Small intestine (tissue), 16 donors: ENCODE data around the gene IGSF3. TPM values are rescaled to one million over a fixed set of nuclear protein-coding genes. Genes with fewer than 3 reads are reported as not detected.

Experiments
- DNase-seq, 2 donors: peaks; one replicate each; pipeline versions ENCODE4 v3.0.0 to v3.0.0-alpha.2; 2013
- FAIRE-seq: peaks from 2 replicates; lab custom pipeline; 2012; peaks lifted over from hg19 to GRCh38; lab: Jason Lieb, UNC
- H3K27ac ChIP-seq, 3 donors: one replicate each; pipeline ENCODE4 v1.5.1; 2013; ENCODE audit warnings: low read length in 2 of 3, mild to moderate bottlenecking in 2 of 3, control low read depth in 1 of 3, inconsistent platforms in 1 of 3, low read depth in 1 of 3, moderate library complexity in 1 of 3
- H3K27me3 ChIP-seq, 3 donors: one replicate each; pipeline ENCODE4 v1.6.1; 2013; ENCODE audit warnings: low read length in 3 of 3, inconsistent platforms in 1 of 3; ENCODE audit not compliant: control insufficient read depth in 3 of 3, insufficient read depth in 3 of 3
- H3K36me3 ChIP-seq, 3 donors: one replicate each; pipeline ENCODE4 v1.6.1; 2013; ENCODE audit warnings: low read length in 3 of 3, inconsistent platforms in 1 of 3, low read depth in 1 of 3, mild to moderate bottlenecking in 1 of 3, moderate library complexity in 1 of 3; ENCODE audit not compliant: control insufficient read depth in 3 of 3, insufficient read depth in 2 of 3
- H3K4me1 ChIP-seq, 3 donors: one replicate each; pipeline ENCODE4 v1.6.1; 2013; ENCODE audit warnings: low read length in 2 of 3, inconsistent platforms in 1 of 3, low read depth in 1 of 3, mild to moderate bottlenecking in 1 of 3, moderate library complexity in 1 of 3; ENCODE audit not compliant: control insufficient read depth in 3 of 3, insufficient read depth in 2 of 3
- H3K4me3 ChIP-seq, 3 donors: one replicate each; pipeline ENCODE4 v1.5.1; 2013; ENCODE audit warnings: low read length in 3 of 3, control low read depth in 1 of 3, inconsistent platforms in 1 of 3, low read depth in 1 of 3, mild to moderate bottlenecking in 1 of 3, moderate library complexity in 1 of 3
- H3K9me3 ChIP-seq, 2 donors: one replicate each; pipeline ENCODE4 v1.6.1; 2013; ENCODE audit warnings: low read depth in 1 of 2, low read length in 1 of 2; ENCODE audit not compliant: control insufficient read depth in 2 of 2, insufficient read depth in 1 of 2
- WGBS, 3 donors: extraction: QIAGEN DNeasy Blood & Tissue Kit; methylation state at CpG; one replicate each; pipeline ENCODE4 v1.1.7; 2013; 5-methylcytosine and 5-hydroxymethylcytosine counted together
- long read RNA-seq, 10 donors: transcript quantifications; one replicate each; lab custom pipeline, GENCODE V29; 2026
- polyA plus RNA-seq, 4 donors: library from polyadenylated mRNA; stranded (reverse) in 3 of 4; unstranded in 1 of 4; fragments of 200-250 nt in 3 of 4; fragments of 120-200 nt in 1 of 4; gene quantifications; one replicate each; pipeline versions ENCODE4 v1.2.1 to v1.2.3, GENCODE V29; 2013
- donor health status: healthy with polysubstance abuse.
- donor health status: control.
- donor health status: control.
- donor health status: Bipolar disorder and iron deficiency.
- donor health status: healthy.

IGSF3 gene
- 10 to 100 TPM in 1 of 4 donors, 1 to 10 TPM in 3; 5.4 to 44.8 (median 7.0) TPM for polyA plus RNA-seq
- long read RNA-seq, donor 1, result 0 reads
- long read RNA-seq, donor 2, result 0 reads
- long read RNA-seq, donor 3, partial matches to known transcripts, result 6 of 6 reads
- long read RNA-seq, donor 3, other reads (novel, unspliced or antisense), result 0 of 6 reads
- long read RNA-seq, donor 4, result 0 reads
- long read RNA-seq, donor 5, result 0 reads
- long read RNA-seq, donor 6, partial matches to known transcripts, result 13 of 13 reads
- long read RNA-seq, donor 6, other reads (novel, unspliced or antisense), result 0 of 13 reads
- long read RNA-seq, donor 7, result 0 reads
- long read RNA-seq, donor 8, result 0 reads
- long read RNA-seq, donor 9, result 0 reads
- long read RNA-seq, donor 10, partial matches to known transcripts, result 8 of 8 reads
- long read RNA-seq, donor 10, other reads (novel, unspliced or antisense), result 0 of 8 reads

DNA sequence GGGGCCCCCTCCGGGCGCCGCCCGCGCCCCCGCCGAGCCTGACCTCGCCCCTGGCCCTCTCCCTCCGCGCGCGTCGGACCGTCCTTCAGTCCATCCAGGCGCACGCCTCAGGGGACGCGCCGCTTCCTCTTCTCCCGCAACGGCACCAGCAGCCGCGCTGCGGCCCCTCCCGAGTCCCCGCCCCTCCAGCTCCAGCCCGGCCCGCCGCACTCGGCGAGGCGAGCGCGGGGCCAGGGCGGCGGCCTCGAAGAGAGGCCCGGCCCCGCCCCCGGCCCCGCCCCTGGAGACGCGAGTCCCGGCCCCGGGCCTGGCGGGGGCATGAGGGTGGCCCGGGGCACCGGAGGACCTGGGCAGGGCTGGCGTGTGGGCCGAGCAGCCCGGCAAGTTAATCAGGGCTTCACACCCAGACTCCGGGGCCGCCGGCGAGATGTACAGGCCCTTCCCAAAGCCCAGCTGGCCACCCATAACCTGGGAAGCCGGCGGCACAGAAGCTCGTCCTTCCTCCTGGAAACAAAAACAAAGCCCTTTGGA, at the start of gene IGSF3:
IGSF3 (minus strand) TSS at position 159 of the 531 bp plus-strand sequence. CDS start 1,407 bp downstream, outside the sequence.
- peak within 1 kb of the TSS; percentile 14 to 63 (median 62) for H3K27ac ChIP-seq
- peaks cover 0 to 4% (median 0%) of the 10 kb centered on the region in 3 donors for H3K36me3 ChIP-seq
- 1 to 4% (median 2%) methylated on average over 15 to 58 of the region's 58 CpGs for WGBS, 3 donors
- H3K4me1 ChIP-seq, result peaks cover 0 to 31% (median 2%) of the 10 kb centered on the region in 3 donors
- peak within 1 kb of the TSS; percentile 47 to 75 (median 70) for H3K4me3 ChIP-seq
- no peaks in the 10 kb centered on the region for H3K9me3 ChIP-seq
- no peak for FAIRE-seq
- H3K27me3 ChIP-seq, result peaks cover 0 to 2% (median 0%) of the 10 kb centered on the region in 3 donors
- peak; percentile 85 to 90 for DNase-seq

DNA sequence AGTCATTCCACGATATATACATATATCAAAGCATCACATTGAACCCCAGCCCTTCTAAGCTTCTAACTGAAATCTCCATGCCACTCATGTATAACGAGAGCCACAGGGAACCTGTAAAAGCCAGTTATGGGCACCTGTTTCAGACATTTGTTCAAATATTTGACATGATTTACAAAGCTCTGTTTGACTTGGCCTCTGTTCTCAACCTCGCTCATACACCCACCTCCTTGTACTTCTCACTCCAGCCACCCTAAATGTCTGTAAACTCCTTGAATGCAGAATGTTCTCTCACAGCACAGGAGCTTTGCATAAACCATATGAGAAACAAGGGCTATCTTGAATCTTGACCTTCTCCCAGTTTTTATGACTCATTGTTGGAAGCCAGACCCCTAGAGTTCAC, 49.8 kb upstream of the IGSF3 start:
- DNase-seq (no peak), FAIRE-seq (no peak)
- H3K27ac ChIP-seq, result no peak overlapping the region

DNA sequence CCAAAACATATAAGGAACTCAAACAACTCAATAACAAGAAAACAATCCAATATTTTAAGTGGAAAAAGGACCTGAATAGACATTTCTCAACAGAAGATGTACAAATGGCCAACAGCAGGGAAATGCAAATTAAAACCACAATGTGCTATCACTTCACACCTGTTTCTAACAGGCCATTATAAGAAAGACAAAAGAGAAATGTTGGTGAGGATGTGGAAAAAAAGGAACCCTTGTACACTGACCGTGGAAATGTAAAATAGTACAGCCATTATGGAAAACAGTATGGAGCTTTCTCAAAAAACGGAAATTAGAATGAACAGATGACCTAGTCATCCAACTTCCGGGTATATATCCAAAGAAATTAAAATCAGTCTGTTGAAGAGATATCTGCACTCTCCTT, 48.9 kb upstream of the IGSF3 start:
- H3K36me3 ChIP-seq, result no peaks in the 10 kb centered on the region
- WGBS, 3 donors, result 83 to 88% (median 87%) methylated on average over 3 of the region's 3 CpGs
- FAIRE-seq (no peak), DNase-seq (no peak)
- no peaks in the 10 kb centered on the region for H3K27me3 ChIP-seq
- H3K27ac ChIP-seq, result no peak overlapping the region
- no peaks in the 10 kb centered on the region for H3K4me1 ChIP-seq
- H3K4me3 ChIP-seq, result no peak overlapping the region
- no peaks in the 10 kb centered on the region for H3K9me3 ChIP-seq

More for the DNA sequence above, 49.8 kb upstream of the IGSF3 start:
- 89 to 93% (median 92%) methylated on average over 3 of the region's 3 CpGs for whole genome bisulfite sequencing, 3 donors
- Histone ChIP-seq H3K9me3 (no peaks in the 10 kb centered on the region), H3K4me3 (no peak overlapping the region), H3K27me3 (no peaks in the 10 kb centered on the region), H3K4me1 (no peaks in the 10 kb centered on the region), H3K36me3 (no peaks in the 10 kb centered on the region)

DNA sequence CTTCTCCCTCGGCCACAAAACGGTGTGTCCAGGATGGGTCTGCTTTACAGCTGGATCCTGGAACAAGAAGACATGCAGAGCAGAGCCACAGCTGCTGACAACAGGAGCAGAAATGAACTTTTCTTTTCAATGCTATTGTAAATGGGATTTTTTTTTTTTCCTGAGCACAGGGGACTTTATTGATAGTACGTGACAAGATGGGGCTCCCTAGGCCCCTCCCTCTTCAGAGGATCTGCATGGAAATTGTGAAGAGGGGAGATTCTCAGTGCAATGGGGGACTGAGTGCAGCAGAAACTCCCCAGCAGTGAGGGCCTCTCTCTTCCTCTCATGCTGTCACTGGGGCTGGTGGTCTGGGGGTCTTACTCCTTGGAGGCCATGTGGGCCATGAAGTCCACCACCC, 45.9 kb upstream of the IGSF3 start:
- Histone ChIP-seq H3K4me3 (no peak overlapping the region), H3K27ac (no peak overlapping the region), H3K36me3 (no peaks in the 10 kb centered on the region), H3K4me1 (no peaks in the 10 kb centered on the region), H3K27me3 (no peaks in the 10 kb centered on the region), H3K9me3 (no peaks in the 10 kb centered on the region)
- FAIRE-seq (no peak), DNase-seq (no peak)
- 92 to 94% (median 93%) methylated on average over 3 of the region's 3 CpGs for WGBS, 3 donors

DNA sequence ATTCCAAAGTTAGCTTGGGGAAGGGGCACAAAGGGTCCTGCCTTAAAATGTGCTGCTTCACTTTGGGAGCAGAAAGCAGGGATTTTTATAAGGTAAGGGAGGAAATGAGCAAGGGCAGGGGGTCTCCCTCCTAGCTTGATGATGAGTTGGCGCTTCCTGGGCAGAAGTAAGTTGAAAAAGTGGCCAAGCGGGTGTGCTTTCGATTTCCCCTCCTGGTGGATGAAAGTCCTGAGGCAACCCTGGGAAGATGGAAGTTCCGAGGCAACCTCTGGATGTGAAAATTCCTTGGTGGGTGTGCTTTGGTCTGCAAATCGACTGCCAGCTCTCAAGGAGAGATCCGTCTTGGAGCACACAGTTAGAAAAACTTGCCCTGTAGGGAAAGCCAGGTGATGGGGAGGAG, 45.0 kb upstream of the IGSF3 start:
- Histone ChIP-seq H3K27ac (no peak overlapping the region), H3K9me3 (no peaks in the 10 kb centered on the region), H3K4me1 (no peaks in the 10 kb centered on the region), H3K36me3 (no peaks in the 10 kb centered on the region), H3K4me3 (no peak overlapping the region), H3K27me3 (no peaks in the 10 kb centered on the region)
- FAIRE-seq (no peak), DNase-seq (no peak)
- WGBS, 3 donors, result 72 to 76% (median 75%) methylated on average over 6 of the region's 6 CpGs

DNA sequence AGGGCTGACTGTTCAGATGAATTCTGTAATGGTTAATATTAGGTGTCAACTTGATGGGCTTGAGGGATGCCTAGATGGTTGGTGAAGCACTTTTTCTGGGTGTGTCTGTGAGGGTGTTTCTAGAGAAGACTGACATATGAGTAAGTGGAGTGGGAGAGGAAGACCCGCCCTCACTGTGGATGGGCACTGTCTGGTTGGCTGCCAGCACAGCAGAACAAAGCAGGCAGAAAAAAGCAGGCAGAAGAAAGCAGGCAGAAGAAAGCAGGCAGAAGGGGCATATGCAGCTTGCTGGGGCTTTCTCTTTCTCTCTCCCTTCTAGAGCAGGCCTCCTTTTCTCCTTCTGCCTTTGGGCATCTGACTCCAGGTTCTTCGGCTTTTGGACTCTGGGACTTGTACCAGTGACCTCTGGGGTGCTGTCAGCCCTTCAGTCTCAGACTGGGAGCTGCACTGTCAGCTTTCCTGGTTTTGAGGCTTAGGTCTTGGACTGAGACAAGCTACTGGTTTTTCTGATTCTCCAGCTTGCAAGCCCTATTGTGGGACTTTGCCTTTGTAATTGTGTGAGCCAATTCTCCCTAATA, 43.8 kb upstream of the IGSF3 start:
- FAIRE-seq (no peak), DNase-seq (peak in 1 of 2 donors; percentile 35)
- Histone ChIP-seq H3K9me3 (no peaks in the 10 kb centered on the region), H3K27ac (no peak overlapping the region), H3K36me3 (no peaks in the 10 kb centered on the region), H3K4me3 (no peak overlapping the region), H3K4me1 (no peaks in the 10 kb centered on the region), H3K27me3 (peaks cover 0 to 3% (median 0%) of the 10 kb centered on the region in 3 donors)
- WGBS, 3 donors, result 63 to 69% (median 67%) methylated on average over 2 of the region's 2 CpGs

DNA sequence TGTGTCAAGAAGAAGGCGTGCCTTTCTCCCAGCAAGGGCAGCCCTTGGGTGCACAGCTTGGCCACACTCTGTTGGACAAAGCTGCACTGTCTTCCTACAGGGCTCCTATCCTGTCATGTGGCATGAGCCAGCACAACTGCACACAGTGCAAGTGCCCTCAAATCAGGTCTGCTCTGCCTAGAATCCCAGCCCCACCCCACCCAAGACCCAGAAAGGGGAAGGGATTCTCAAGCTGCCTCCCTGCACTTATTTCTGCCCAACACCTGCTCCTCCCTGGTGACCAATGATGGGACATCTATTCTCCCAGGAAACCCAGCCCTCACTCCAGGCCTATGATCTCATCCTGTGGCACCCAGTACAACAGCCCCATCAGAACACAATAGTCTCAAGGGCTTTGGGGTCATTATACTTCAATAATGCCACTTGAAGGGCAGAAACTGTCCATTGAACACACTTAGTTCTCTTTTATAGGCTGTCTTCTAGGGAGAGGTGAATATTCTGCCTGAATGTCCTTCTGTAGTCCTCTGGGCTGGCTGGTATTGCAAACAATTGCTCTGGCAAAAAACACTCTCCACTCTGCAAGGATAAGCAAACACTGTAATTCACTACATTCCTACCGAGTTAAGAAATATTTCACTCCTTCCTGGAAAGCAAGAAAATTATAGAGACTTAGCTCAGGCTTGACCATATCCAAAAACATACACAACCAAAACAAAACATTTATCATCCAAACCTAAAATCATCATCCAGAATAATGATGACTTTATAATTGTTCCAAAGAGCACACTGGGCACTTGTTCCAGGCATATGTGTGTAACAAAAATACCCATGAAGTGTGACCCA, 43.1 kb upstream of the IGSF3 start:
- FAIRE-seq, result no peak
- WGBS, 3 donors, result 65 to 86% (median 81%) methylated on average over 2 of the region's 2 CpGs
- Histone ChIP-seq H3K27me3 (peaks cover 0 to 3% (median 0%) of the 10 kb centered on the region in 3 donors), H3K36me3 (no peaks in the 10 kb centered on the region), H3K4me1 (no peaks in the 10 kb centered on the region), H3K4me3 (no peak overlapping the region), H3K27ac (no peak overlapping the region), H3K9me3 (no peaks in the 10 kb centered on the region)
- DNase-seq, result no peak

DNA sequence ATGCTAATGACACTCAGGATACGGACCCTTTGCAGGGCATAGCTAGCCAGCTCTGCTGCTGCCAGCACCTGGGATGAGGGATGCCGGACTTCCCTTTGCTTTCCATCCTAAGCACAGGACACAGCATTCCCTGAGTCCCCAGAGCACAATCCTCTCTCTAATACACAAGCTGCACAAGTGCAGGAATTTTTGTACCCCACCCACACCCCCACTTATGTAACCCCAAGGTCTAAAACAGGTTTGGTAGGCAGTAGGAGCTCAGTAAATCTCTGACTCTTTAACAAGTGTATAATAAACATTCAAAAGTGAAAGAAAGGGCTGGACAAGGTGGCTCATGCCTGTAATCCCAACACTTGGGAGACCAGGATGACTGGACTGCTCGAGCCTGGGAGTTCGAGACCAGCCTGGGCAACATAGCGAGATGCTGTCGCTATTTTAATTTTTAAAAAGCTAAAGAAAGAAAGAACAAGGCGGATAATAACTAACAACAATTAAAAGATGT, 42.2 kb upstream of the IGSF3 start:
- H3K27me3 ChIP-seq, result peaks cover 0 to 3% (median 0%) of the 10 kb centered on the region in 3 donors
- no peak for FAIRE-seq

More for the DNA sequence above, 42.2 kb upstream of the IGSF3 start:
- no peak overlapping the region for H3K4me3 ChIP-seq
- no peaks in the 10 kb centered on the region for H3K9me3 ChIP-seq
- no peak for DNase-seq
- no peaks in the 10 kb centered on the region for H3K36me3 ChIP-seq
- no peaks in the 10 kb centered on the region for H3K4me1 ChIP-seq
- no peak overlapping the region for H3K27ac ChIP-seq
- WGBS, 3 donors, result 88 to 91% (median 90%) methylated on average over 7 of the region's 7 CpGs
